ENCODE measurements around the gene SLC29A2.
"Not testable (repeated sequence)": the region's sequence is repeated elsewhere in the genome, so short reads cannot be mapped to it uniquely, and the experiment has no call there.

DNA sequence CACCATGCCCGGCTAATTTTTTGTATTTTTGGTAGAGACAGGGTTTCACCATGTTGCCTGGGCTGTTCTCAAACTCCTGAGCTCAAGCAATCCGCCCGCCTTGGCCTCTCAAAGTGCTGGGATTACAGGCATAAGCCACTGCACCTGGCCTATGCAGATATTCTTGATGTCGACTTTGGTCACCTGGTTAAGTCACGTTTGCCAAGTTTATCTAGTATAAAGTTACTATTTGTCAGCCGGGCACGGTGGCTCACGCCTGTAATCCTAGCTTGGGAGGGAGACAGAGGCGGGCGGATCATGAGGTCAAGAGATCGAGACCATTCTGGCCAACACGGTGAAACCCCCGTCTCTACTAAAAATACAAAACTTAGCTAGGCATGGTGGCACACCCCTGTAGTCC lies 12.8 kb upstream of the SLC29A2 start:
- TF ChIP-seq, protein P1, sequence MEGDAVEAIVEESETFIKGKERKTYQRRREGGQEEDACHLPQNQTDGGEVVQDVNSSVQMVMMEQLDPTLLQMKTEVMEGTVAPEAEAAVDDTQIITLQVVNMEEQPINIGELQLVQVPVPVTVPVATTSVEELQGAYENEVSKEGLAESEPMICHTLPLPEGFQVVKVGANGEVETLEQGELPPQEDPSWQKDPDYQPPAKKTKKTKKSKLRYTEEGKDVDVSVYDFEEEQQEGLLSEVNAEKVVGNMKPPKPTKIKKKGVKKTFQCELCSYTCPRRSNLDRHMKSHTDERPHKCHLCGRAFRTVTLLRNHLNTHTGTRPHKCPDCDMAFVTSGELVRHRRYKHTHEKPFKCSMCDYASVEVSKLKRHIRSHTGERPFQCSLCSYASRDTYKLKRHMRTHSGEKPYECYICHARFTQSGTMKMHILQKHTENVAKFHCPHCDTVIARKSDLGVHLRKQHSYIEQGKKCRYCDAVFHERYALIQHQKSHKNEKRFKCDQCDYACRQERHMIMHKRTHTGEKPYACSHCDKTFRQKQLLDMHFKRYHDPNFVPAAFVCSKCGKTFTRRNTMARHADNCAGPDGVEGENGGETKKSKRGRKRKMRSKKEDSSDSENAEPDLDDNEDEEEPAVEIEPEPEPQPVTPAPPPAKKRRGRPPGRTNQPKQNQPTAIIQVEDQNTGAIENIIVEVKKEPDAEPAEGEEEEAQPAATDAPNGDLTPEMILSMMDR (IDR thresholded peaks at IDR 0.05) = not testable (repeated sequence)
- TF ChIP-seq POLR2A (IDR thresholded peaks at IDR 0.05) = not testable (repeated sequence)
